Uterus (tissue), 2 donors: ENCODE results near the gene MAML2.

Source experiments
- CTCF ChIP-seq, 4 experiments: fragments of 200-600 bp in 2 of 4; fragments of 450-650 bp in 2 of 4; sonication (generic) in 2 of 4; IDR thresholded peaks; one replicate each; pipeline ENCODE4 v1.5.1; 2016 to 2019; ENCODE audit warnings: antibody characterized with exemption in 4 of 4, mild to moderate bottlenecking in 2 of 4, moderate library complexity in 1 of 4
- POLR2A ChIP-seq, 2 donors: fragments of 450-650 bp; IDR thresholded peaks; one replicate each; pipeline ENCODE4 v1.6.1; 2016; ENCODE audit warnings: antibody characterized with exemption in 2 of 2, mild to moderate bottlenecking in 1 of 2, moderate library complexity in 1 of 2

- TF ChIP-seq CTCF (IDR thresholded peaks at IDR 0.05) (no peak), POLR2A (IDR thresholded peaks at IDR 0.05) (no peak)
Measured at GRCh38 chr11:96324912-96325311, 18.1 kb downstream of the MAML2 start.
